ENCODE data around the gene RPAIN.
"Not testable (repeated sequence)": the region's sequence is repeated elsewhere in the genome, so short reads cannot be mapped to it uniquely, and the experiment has no call there.

Gene RPAIN

DNA sequence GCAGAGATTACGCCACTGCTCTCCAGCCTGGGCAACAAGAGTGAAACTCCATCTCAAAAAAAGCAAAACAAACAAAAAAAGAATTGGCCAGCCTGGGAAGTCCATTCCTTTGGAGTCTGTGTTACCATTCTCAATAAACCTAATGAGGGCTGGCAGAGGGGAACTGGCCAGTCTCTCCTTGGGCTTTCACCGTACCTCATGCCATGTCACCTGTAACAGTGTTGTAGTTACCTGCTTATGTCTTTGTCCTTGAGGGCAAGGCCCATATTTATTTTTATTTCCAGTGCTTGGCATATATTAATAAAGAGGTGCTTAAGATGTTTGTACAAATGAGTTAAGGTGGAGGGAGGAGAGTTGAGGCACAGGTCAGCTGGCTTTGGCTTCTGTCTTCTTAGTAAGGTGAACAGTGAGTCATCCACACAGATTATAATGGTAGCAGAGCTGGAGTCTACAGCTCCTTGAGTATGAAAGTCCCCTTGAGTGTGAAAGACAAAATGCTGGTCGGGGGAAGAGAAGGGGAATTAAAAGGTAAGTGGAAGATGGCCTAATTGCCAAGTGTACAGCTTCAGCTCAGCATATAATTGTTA lies 10.5 kb downstream of the RPAIN start:
- DNase-seq, result no peak

GRCh38 chr17:5431234-5431633 lies 11.3 kb downstream of the RPAIN start:
- not testable (repeated sequence) for DNase-seq

GRCh38 chr17:5431949-5432556 lies 12.1 kb downstream of the RPAIN start:
- DNase-seq, result no peak

- DNase-seq, result no peak
Observed at GRCh38 chr17:5434984-5435383, 15.0 kb downstream of the RPAIN start.

- DNase-seq, result not testable (repeated sequence)
Observed at GRCh38 chr17:5435781-5436315, 15.9 kb downstream of the RPAIN start.

DNA sequence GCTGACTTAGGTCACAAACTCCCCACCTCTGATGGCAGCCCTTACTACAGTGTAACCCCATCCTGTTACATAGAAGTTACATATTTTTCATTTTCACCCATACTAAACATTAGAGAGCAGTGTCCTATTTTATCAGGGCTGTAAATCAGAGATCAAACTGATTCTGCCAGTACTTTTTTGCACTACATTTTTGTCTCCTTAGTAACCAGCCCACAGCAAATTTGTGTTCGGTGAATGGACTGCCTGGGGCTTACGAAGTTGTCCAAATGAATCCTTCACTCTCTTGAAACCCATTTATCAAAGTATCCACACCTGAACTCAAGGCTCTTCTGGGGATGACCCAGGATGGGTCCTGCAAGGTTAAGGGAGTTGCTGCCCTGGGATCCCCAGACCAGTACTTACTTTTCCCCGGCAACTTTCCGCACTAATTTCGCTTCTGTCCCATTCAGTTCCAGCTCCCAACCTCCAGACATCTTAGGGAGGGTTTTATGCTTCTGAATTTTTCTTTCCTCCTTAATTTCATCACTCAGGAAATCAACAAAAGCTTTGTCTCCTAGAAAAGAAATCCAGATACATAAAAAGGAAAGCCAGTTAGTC lies 17.8 kb downstream of the RPAIN start:
- DNase-seq, result no peak

DNA sequence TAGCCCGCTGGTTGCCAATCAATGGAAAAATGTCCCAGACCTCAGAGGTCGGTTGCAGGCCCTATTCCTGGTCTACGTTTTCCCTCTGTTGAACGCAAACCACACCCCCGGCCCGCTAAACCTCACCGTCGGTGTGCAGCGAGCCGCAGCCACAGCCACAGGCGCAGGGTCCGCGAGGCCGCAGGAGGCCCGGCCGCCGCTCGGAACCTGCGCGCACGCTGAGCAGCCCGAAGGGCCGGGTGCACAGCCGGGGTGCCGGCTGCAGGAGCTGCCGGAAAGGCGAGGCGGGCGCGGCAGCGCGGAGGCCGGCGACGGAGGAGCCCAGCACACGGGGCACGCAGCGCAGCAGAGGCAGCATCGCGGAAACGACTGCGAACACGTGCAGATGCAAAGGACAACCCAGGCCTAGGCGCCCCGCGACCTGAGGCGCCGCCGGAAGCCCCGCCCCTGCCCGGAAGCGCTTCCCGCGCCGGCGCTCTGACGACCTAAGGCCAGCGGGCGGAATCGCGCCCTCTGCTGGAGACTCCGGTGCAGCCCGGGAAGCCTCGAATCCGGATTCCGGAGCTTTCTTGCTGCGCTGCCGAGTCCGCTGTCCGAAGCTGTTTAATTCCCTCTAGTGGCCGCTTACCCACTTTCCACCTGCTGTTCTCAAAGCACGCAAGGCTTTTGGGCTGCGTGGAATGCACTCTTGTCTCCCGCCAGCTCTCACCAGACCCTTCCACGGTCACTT lies 18.9 kb downstream of the RPAIN start, which contains the start of gene C1QBP:
Gene C1QBP (minus strand): TSS at position 440 of the 730 bp plus-strand sequence. CDS start 82 bp downstream, at position 358.
- DNase-seq, result peak; percentile 73 to 94

DNA sequence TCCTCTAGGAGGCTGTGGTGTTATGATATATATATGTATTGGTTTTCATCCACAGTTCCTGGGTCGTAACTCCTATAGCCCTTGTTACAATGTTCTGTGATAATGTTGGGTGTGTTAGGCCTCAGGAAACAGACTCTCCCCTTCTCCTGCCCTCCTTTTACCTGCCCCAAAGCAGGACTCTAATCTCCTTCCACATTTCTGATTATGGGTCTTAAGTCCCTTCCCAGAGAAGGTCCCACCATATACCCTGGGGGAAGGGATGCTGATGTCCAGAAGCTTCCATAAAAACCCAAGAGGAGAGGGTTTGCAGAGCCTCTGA lies 19.4 kb downstream of the RPAIN start:
- no peak for DNase-seq

GRCh38 chr17:5443728-5444127 lies 23.7 kb downstream of the RPAIN start:
- no peak for DNase-seq

GRCh38 chr17:5444209-5444608 lies 24.2 kb downstream of the RPAIN start:
- no peak for DNase-seq

- DNase-seq, result no peak
Observed at GRCh38 chr17:5446786-5447185, 26.8 kb downstream of the RPAIN start.

GRCh38 chr17:5464717-5465507 lies 44.9 kb downstream of the RPAIN start:
- DNase-seq, result no peak

DNA sequence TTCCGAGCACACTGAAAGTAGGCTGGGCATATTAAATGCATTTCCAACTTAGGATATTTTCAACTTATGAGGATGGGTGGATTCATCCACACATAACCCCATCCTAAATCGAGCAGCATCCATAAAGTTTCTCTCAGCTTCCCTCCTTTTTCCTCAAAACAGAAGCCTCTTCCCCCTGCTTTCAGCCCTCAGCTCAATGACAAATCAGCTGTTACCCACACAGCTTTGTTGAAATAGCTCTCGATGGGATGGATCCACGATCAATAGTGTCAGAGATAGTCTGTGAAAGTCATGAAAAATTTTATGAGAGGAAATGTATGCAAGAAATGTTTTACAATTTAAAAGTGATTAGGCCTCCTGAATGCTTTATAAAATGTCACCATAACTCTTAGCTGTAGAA lies 46.3 kb downstream of the RPAIN start:
- no peak for DNase-seq

- no peak for DNase-seq
Observed at GRCh38 chr17:5467416-5467815, 47.4 kb downstream of the RPAIN start.

DNA sequence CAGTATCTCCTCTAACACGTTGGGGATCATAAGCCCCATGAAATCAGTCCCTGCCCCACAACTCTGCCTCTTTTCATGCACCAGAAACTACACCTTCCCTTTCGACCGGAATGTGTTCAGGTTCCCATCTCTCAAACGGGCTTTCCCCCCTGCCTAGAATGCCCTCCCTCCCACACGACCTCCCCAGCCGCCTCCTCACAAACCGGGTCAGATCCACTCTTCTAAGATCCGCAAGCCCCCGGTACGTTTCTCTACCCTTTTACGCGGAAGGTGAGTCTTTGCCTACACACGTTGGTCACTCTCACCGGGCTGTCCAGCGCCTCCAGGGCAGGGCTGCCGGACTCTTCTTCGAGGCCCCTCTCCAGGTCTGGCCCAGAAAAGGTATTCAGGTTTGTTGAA lies 48.1 kb downstream of the RPAIN start:
- DNase-seq, result no peak

DNA sequence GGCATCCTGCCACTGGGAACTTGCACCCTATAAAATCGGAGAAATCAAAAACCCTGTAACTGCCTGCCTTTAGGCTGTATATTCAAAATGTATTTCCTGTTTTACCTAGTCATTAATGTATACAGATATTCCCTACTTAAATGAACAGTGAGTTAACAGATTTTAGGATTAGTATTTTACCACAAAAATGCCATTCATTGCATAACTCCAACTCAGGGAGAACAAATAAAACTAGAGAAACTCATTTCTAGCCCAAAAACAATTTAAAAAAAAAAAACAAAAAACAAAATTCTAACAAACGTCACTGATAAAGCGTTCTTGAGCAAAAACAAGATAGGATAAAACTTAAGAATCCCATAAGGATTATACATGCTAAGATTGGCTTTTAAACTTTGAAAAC lies 52.5 kb downstream of the RPAIN start:
- no peak for DNase-seq

- no peak for DNase-seq
Observed at GRCh38 chr17:5473906-5474305, 53.9 kb downstream of the RPAIN start.

- DNase-seq, result no peak
Observed at GRCh38 chr17:5478992-5479391, 59.0 kb downstream of the RPAIN start.

- DNase-seq, result no peak
Observed at GRCh38 chr17:5480962-5481361, 61.0 kb downstream of the RPAIN start.

- no peak for DNase-seq
Observed at GRCh38 chr17:5481451-5481850, 61.5 kb downstream of the RPAIN start.
